B cell (primary cell): ENCODE measurements around the gene TGFBR3. TPM values are rescaled to one million over a fixed set of nuclear protein-coding genes. Genes with fewer than 3 reads are reported as not detected.

Experiments used
- ATAC-seq: fragments of 200-7000 bp; cut with Tn5 transposase; one replicate; pipeline ENCODE4 v1.10.0; 2021; ENCODE audit warnings: low read depth, mild to moderate bottlenecking, moderate number of reproducible peaks, moderate library complexity
- CTCF ChIA-PET: fragments of 350-600 bp; sonication (Branson Sonifier 250); formaldehyde crosslinking; loops from one replicate; lab custom pipeline; 2021; ENCODE audit warnings: antibody characterized with exemption, inconsistent platforms; lab: Charles Lee
- POLR2A ChIA-PET: fragments of 350-600 bp; sonication (Branson Sonifier 250); formaldehyde crosslinking; loops from one replicate; lab custom pipeline; 2021; ENCODE audit warnings: antibody characterized with exemption; lab: Charles Lee
- DNase-seq: peaks from one replicate; pipeline ENCODE4 v3.0.0; 2013
- H2AFZ ChIP-seq: 2 replicates; pipeline ENCODE4 v1.6.1; 2012; ENCODE audit warnings: mild to moderate bottlenecking, low read depth, low read length; ENCODE audit not compliant: insufficient read depth, poor library complexity, severe bottlenecking
- H3K27ac ChIP-seq, 2 donors: 1 replicate in 1 of 2; 2 replicates in 1 of 2; pipeline ENCODE4 v1.5.1; 2012 to 2013; ENCODE audit warnings: low read length in 2 of 2, mild to moderate bottlenecking in 2 of 2, moderate library complexity in 1 of 2
- H3K27me3 ChIP-seq, 4 experiments: fragments of 200-600 bp in 1 of 4; sonication (generic) in 1 of 4; replicated peaks in 1 of 4; 1 replicate in 2 of 4; 2 replicates in 2 of 4; pipeline versions ENCODE4 v1.6.1 to v1.7.0; 2013 to 2016; ENCODE audit warnings: low read length in 3 of 4, mild to moderate bottlenecking in 2 of 4, mixed read lengths in 1 of 4, moderate library complexity in 1 of 4; ENCODE audit not compliant: insufficient read depth in 4 of 4, control insufficient read depth in 3 of 4; ENCODE audit errors: control extremely low read depth in 1 of 4
- H3K36me3 ChIP-seq, 2 experiments: replicated peaks in 1 of 2; 1 replicate in 1 of 2; 2 replicates in 1 of 2; pipeline versions ENCODE4 v1.6.1 to v1.7.1; 2013; ENCODE audit warnings: low read length in 1 of 2; ENCODE audit not compliant: insufficient read depth in 2 of 2, control insufficient read depth in 1 of 2; ENCODE audit errors: control extremely low read depth in 1 of 2, extremely low read depth in 1 of 2
- H3K4me1 ChIP-seq, 2 donors: fragments of 200-600 bp in 1 of 2; sonication (generic) in 1 of 2; 1 replicate in 1 of 2; 2 replicates in 1 of 2; pipeline versions ENCODE4 v1.5.1 to v1.6.1; 2013 to 2017; ENCODE audit warnings: low read length in 2 of 2; ENCODE audit not compliant: control insufficient read depth in 2 of 2, insufficient read depth in 2 of 2
- H3K4me2 ChIP-seq: replicated peaks from 2 replicates; pipeline ENCODE3; 2012; ENCODE audit warnings: mild to moderate bottlenecking, low read depth, low read length; ENCODE audit not compliant: poor library complexity, severe bottlenecking
- H3K4me3 ChIP-seq, 5 experiments: fragments of 200-600 bp in 1 of 5; sonication (generic) in 1 of 5; 1 replicate in 3 of 5; 2 replicates in 2 of 5; pipeline versions ENCODE4 v1.5.1 to v1.7.0; 2011 to 2016; ENCODE audit warnings: low read length in 4 of 5, mild to moderate bottlenecking in 4 of 5, low read depth in 2 of 5, control low read depth in 1 of 5, moderate library complexity in 1 of 5; ENCODE audit not compliant: insufficient read depth in 1 of 5; ENCODE audit errors: control extremely low read depth in 1 of 5, extremely low read depth in 1 of 5
- H3K79me2 ChIP-seq: fragments of 200-600 bp; sonication (generic); one replicate; pipeline ENCODE4 v1.6.0; 2016; ENCODE audit warnings: low read length; ENCODE audit not compliant: control insufficient read depth, insufficient read depth
- H3K9ac ChIP-seq: fragments of 200-600 bp; sonication (generic); 2 replicates; pipeline ENCODE4 v1.6.1; 2017; ENCODE audit warnings: mild to moderate bottlenecking, low read length, moderate library complexity
- H3K9me3 ChIP-seq, 3 donors: one replicate each; pipeline versions ENCODE4 v1.6.1 to v1.7.1; 2013; ENCODE audit warnings: low read length in 2 of 3; ENCODE audit not compliant: control insufficient read depth in 2 of 3, insufficient read depth in 1 of 3; ENCODE audit errors: control extremely low read depth in 1 of 3
- H4K20me1 ChIP-seq: 2 replicates; pipeline ENCODE4 v1.6.0; 2012; ENCODE audit warnings: mild to moderate bottlenecking, low read length; ENCODE audit not compliant: insufficient read depth, control insufficient read depth, poor library complexity, severe bottlenecking
- H3K27ac Mint-ChIP-seq: one replicate; pipeline ENCODE4 v1.8.0; 2021; ENCODE audit warnings: mixed read lengths
- H3K27me3 Mint-ChIP-seq: one replicate; pipeline ENCODE4 v1.8.0; 2021; ENCODE audit warnings: mixed read lengths
- H3K4me1 Mint-ChIP-seq: one replicate; pipeline ENCODE4 v1.8.0; 2021; ENCODE audit warnings: mixed read lengths
- H3K4me3 Mint-ChIP-seq: one replicate; pipeline ENCODE4 v1.8.0; 2021; ENCODE audit warnings: mixed read lengths
- H3K9me3 Mint-ChIP-seq: one replicate; pipeline ENCODE4 v1.8.0; 2022; ENCODE audit warnings: mixed read lengths; ENCODE audit not compliant: insufficient read depth
- EZH2 ChIP-seq: IDR thresholded peaks from 2 replicates; pipeline ENCODE4 v1.6.1; 2012; ENCODE audit warnings: borderline replicate concordance, low read depth, mild to moderate bottlenecking, moderate library complexity, low read length; ENCODE audit not compliant: insufficient read depth, poor library complexity, severe bottlenecking
- WGBS: methylation state at CpG from one replicate; pipeline ENCODE4 v1.1.5; 2013; ENCODE audit warnings: missing lambda C conversion rate; ENCODE audit not compliant: insufficient coverage; 5-methylcytosine and 5-hydroxymethylcytosine counted together
- intact Hi-C: fragments of 100-400 bp; cut with micrococcal nuclease; formaldehyde crosslinking; loops from one replicate; pipeline ENCODE4 v1.10.0; 2022
- polyA plus RNA-seq: library from polyadenylated mRNA; depleted of rRNA; stranded (reverse); fragments of >200 nt; gene quantifications from 2 replicates; pipeline ENCODE4 v1.2.3, GENCODE V29; 2012
- total RNA-seq, 2 donors: library from RNA; stranded (reverse); fragments of 120-200 nt in 1 of 2; gene quantifications; 1 replicate in 1 of 2; 2 replicates in 1 of 2; pipeline versions ENCODE4 v1.2.3 to v1.2.4, GENCODE V29; 2013 to 2022
- TF ChIP-seq, protein P1 (sequence below): fragments of 200-600 bp; IDR thresholded peaks from one replicate; pipeline ENCODE4 v1.8.0; 2022; ENCODE audit warnings: antibody characterized with exemption, mild to moderate bottlenecking

Gene TGFBR3
- total and polyA plus RNA-seq, 2 donors (not counting 1 experiment from before 2014, with no cell fraction given): 0.10 to 0.12 TPM

DNA sequence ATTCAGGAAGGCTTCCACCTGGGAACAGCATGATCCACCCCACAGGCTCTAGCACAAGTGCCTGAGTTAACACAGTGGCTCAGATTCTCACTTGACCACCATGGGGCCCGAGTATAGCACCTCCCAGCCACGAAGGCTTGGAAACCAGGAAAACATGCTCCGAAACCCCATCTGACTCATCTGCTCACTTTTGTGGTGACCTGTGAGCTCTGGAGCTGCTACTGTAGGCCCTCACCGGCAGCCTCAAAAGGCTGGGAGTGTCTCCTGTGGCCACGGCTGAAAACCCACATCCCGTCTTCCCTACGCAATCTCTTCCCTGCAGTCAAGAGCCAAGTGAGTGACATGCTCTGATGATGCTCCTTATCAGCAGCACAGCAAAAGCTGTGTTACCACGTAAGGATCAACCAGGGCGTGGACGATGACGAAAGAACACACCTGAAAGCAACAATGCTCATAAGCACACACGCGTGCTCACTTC is 81.4 kb downstream of the TGFBR3 start:
- intact Hi-C loops: no loop called here
- no peaks in the 10 kb centered on the region for H3K9me3 Mint-ChIP-seq

DNA sequence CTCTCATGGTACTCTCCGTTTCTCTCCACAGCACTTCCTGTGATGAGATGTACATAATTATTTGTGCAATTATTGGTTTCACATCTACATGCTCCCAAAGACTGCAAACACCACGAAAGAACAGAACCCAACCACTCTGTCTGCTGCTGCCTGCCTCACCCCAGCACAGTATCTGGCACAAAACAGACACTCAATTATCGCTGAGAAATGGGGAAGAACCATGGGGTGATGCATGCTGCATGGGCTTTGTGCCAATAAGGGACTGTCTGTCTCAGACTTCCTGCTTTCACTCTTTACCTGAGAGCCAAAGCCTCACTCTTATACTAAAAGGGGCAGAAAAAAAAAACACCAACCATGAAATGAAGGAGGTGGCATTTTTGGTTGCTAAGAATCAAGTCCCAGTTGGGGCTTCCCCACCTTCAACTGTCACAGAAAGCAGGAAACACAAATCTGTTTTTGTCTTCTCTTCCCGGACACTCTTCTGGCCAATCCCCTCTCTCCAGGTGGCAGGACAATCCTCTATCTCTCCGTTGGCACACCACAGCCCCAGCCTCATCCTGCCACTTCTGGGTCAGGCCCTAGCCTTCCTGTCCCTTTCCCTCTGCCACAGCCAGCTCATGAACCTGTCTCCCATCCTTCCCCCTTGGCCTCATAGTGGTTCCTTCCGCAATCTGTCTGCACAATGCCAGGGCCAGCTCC is 82.0 kb downstream of the TGFBR3 start:
- H3K4me2 ChIP-seq: peak overlapping the region; percentile 56
- H2AFZ ChIP-seq: peak overlapping the region; percentile 74
- peak overlapping the region in 3 of 5 experiments; percentile 11 to 25 (median 16) for H3K4me3 ChIP-seq
- peaks cover 10 to 13% of the 10 kb centered on the region in 2 donors for H3K4me1 ChIP-seq
- H3K4me1 Mint-ChIP-seq: peaks cover 12% of the 10 kb centered on the region
- ChIA-PET CTCF (no interaction called here), POLR2A (no interaction called here)
- intact Hi-C loops: no loop called here
- H3K9me3 Mint-ChIP-seq: no peaks in the 10 kb centered on the region
- H4K20me1 ChIP-seq: no peaks in the 10 kb centered on the region
- no peaks in the 10 kb centered on the region for H3K27me3 ChIP-seq
- H3K27ac Mint-ChIP-seq: peak overlapping the region; percentile 8
- H3K27ac ChIP-seq: peak overlapping the region; percentile 30 to 72
- TF ChIP-seq EZH2: no peak
- TF ChIP-seq, protein P1, sequence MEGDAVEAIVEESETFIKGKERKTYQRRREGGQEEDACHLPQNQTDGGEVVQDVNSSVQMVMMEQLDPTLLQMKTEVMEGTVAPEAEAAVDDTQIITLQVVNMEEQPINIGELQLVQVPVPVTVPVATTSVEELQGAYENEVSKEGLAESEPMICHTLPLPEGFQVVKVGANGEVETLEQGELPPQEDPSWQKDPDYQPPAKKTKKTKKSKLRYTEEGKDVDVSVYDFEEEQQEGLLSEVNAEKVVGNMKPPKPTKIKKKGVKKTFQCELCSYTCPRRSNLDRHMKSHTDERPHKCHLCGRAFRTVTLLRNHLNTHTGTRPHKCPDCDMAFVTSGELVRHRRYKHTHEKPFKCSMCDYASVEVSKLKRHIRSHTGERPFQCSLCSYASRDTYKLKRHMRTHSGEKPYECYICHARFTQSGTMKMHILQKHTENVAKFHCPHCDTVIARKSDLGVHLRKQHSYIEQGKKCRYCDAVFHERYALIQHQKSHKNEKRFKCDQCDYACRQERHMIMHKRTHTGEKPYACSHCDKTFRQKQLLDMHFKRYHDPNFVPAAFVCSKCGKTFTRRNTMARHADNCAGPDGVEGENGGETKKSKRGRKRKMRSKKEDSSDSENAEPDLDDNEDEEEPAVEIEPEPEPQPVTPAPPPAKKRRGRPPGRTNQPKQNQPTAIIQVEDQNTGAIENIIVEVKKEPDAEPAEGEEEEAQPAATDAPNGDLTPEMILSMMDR: no peak
- peak overlapping the region; percentile 44 for H3K4me3 Mint-ChIP-seq
- H3K27me3 Mint-ChIP-seq: no peaks in the 10 kb centered on the region
- no peaks in the 10 kb centered on the region for H3K9me3 ChIP-seq
- H3K9ac ChIP-seq: peak overlapping the region; percentile 49
- 37% methylated on average over 3 of the region's 6 CpGs for WGBS
- peak; percentile 48 for DNase-seq
- H3K79me2 ChIP-seq: no peaks in the 10 kb centered on the region
- H3K36me3 ChIP-seq: no peaks in the 10 kb centered on the region
- ATAC-seq: peak; percentile 33

More for the DNA sequence above, 81.4 kb downstream of the TGFBR3 start:
- no peaks in the 10 kb centered on the region for H3K9me3 ChIP-seq
- peak overlapping the region; percentile 74 for H2AFZ ChIP-seq
- no peaks in the 10 kb centered on the region for H3K79me2 ChIP-seq
- DNase-seq (peak; percentile 7), ATAC-seq (no peak)
- WGBS: 81% methylated on average over 11 of the region's 13 CpGs
- H3K4me2 ChIP-seq: peak overlapping the region; percentile 56
- H3K27ac ChIP-seq: peak overlapping the region; percentile 30 to 72
- no peaks in the 10 kb centered on the region for H3K36me3 ChIP-seq
- ChIA-PET POLR2A (no interaction called here), CTCF (no interaction called here)
- no peaks in the 10 kb centered on the region for H4K20me1 ChIP-seq
- H3K4me1 ChIP-seq: peaks cover 10 to 13% of the 10 kb centered on the region in 2 donors
- Mint-ChIP-seq H3K4me3 (no peak overlapping the region), H3K27ac (no peak overlapping the region), H3K27me3 (no peaks in the 10 kb centered on the region), H3K4me1 (peaks cover 12% of the 10 kb centered on the region)
- H3K27me3 ChIP-seq: no peaks in the 10 kb centered on the region
- H3K4me3 ChIP-seq: no peak overlapping the region
- TF ChIP-seq, protein P1: no peak
- TF ChIP-seq EZH2: no peak
- no peak overlapping the region for H3K9ac ChIP-seq
